PC-9 (cell line): ENCODE results near the gene TMPRSS9. TPM values are rescaled to one million over a fixed set of nuclear protein-coding genes. Genes with fewer than 3 reads are reported as not detected.

Experiments
- BruUV-seq: library from RNA; stranded (reverse); fragments of 400-500 nt; replicated peaks from 2 replicates; lab custom pipeline; 2021; lab: Mats Ljungman, UMichigan
- CTCF ChIA-PET: fragments of 300-600 bp; sonication (Branson Sonifier 250); formaldehyde crosslinking; loops from one replicate; lab custom pipeline; 2022; ENCODE audit warnings: antibody characterized with exemption; lab: Charles Lee
- POLR2A ChIA-PET: fragments of 300-600 bp; sonication (Branson Sonifier 250); formaldehyde crosslinking; loops from one replicate; lab custom pipeline; 2022; ENCODE audit warnings: antibody characterized with exemption; ENCODE audit not compliant: unreplicated experiment; lab: Charles Lee
- DNase-seq, 2 experiments: peaks; one replicate each; pipeline versions ENCODE4 v3.0.0 to v3.0.0-alpha.2; 2015 to 2022; ENCODE audit warnings: mixed read lengths in 1 of 2
- H2AFZ ChIP-seq: fragments of 200-600 bp; sonication (generic); 2 replicates; pipeline ENCODE4 v1.8.1; 2017; ENCODE audit warnings: antibody characterized with exemption
- H3F3A ChIP-seq: fragments of 200-600 bp; sonication (generic); 2 replicates; pipeline ENCODE4 v1.8.1; 2017; ENCODE audit warnings: antibody characterized with exemption, mild to moderate bottlenecking, low read depth; ENCODE audit not compliant: insufficient read depth
- H3K27ac ChIP-seq: fragments of 200-600 bp; sonication (generic); 2 replicates; pipeline ENCODE4 v1.6.1; 2016; ENCODE audit warnings: mixed run types
- H3K27me3 ChIP-seq: fragments of 200-600 bp; sonication (generic); 2 replicates; pipeline ENCODE4 v1.6.1; 2016; ENCODE audit warnings: low read depth, mixed run types; ENCODE audit not compliant: insufficient read depth
- H3K36me3 ChIP-seq: fragments of 200-600 bp; sonication (generic); 2 replicates; pipeline ENCODE4 v1.6.1; 2016; ENCODE audit warnings: low read depth, mixed run types
- H3K4me1 ChIP-seq: fragments of 200-600 bp; sonication (generic); replicated peaks from 2 replicates; pipeline ENCODE4 v1.6.1; 2016; ENCODE audit warnings: mixed run types; ENCODE audit not compliant: insufficient read depth
- H3K4me2 ChIP-seq: fragments of 200-600 bp; sonication (generic); 2 replicates; pipeline ENCODE4 v1.6.1; 2017; ENCODE audit warnings: mixed run types
- H3K4me3 ChIP-seq: fragments of 200-600 bp; sonication (generic); 2 replicates; pipeline ENCODE4 v1.6.1; 2016; ENCODE audit warnings: mixed run types
- H3K79me2 ChIP-seq: fragments of 200-600 bp; sonication (generic); 2 replicates; pipeline ENCODE4 v1.6.1; 2017; ENCODE audit warnings: low read depth, mixed run types
- H3K9me2 ChIP-seq: fragments of 200-600 bp; sonication (generic); 2 replicates; pipeline ENCODE4 v1.8.1; 2017; ENCODE audit warnings: mild to moderate bottlenecking; ENCODE audit not compliant: insufficient read depth
- H3K9me3 ChIP-seq: fragments of 200-600 bp; sonication (generic); 2 replicates; pipeline ENCODE4 v1.8.1; 2016; ENCODE audit warnings: low read depth; ENCODE audit not compliant: insufficient read depth
- H4K20me1 ChIP-seq: fragments of 200-600 bp; sonication (generic); 2 replicates; pipeline ENCODE4 v1.8.1; 2017; ENCODE audit not compliant: insufficient read depth
- CTCF ChIP-seq: fragments of 200-600 bp; sonication (generic); conservative IDR thresholded peaks from 2 replicates; pipeline ENCODE4 v1.6.1; 2017; ENCODE audit warnings: mixed run types, antibody characterized with exemption, mild to moderate bottlenecking, moderate library complexity
- EZH2 ChIP-seq: fragments of 200-600 bp; sonication (generic); IDR thresholded peaks from 2 replicates; pipeline ENCODE4 v1.8.0; 2017; ENCODE audit warnings: antibody characterized with exemption, low read depth
- intact Hi-C: fragments of 100-400 bp; cut with micrococcal nuclease; formaldehyde crosslinking; loops from one replicate; pipeline ENCODE4 v1.10.0; 2022; ENCODE audit not compliant: unreplicated experiment
- total RNA-seq: library from RNA; stranded (reverse); gene quantifications from 2 replicates; pipeline ENCODE4 v1.2.3, GENCODE V29; 2021

Gene TMPRSS9
- total RNA-seq, 1 experiment from 2014 or later = 0.20 TPM

GRCh38 chr19:2451138-2451537 lies 91.1 kb downstream of the TMPRSS9 start:
- Histone ChIP-seq H3K27ac (no peak overlapping the region), H3K4me2 (no peak overlapping the region), H3K9me2 (no peaks in the 10 kb centered on the region), H3F3A (no peaks in the 10 kb centered on the region), H3K79me2 (peaks cover 70% of the 10 kb centered on the region), H3K9me3 (no peaks in the 10 kb centered on the region), H3K27me3 (no peaks in the 10 kb centered on the region), H4K20me1 (no peaks in the 10 kb centered on the region; the same call in none of the 2 replicates), H3K4me1 (no peaks in the 10 kb centered on the region), H3K4me3 (no peak overlapping the region), H2AFZ (no peak overlapping the region), H3K36me3 (no peaks in the 10 kb centered on the region)
- no TSS peak for BruUV-seq
- no peak for TF ChIP-seq CTCF
- no peak for TF ChIP-seq EZH2
- POLR2A ChIA-PET = no interaction called here
- intact Hi-C loops = no loop called here
- DNase-seq = no peak
- CTCF ChIA-PET = no interaction called here

GRCh38 chr19:2451741-2452140 lies 91.7 kb downstream of the TMPRSS9 start:
- H3K4me2 ChIP-seq = no peak overlapping the region
- H3K27ac ChIP-seq = no peak overlapping the region
- no peaks in the 10 kb centered on the region for H3K9me3 ChIP-seq
- no TSS peak for BruUV-seq
- no peaks in the 10 kb centered on the region for H3K9me2 ChIP-seq
- no peaks in the 10 kb centered on the region; the same call in none of the 2 replicates for H4K20me1 ChIP-seq
- no peak for DNase-seq
- H3F3A ChIP-seq = no peaks in the 10 kb centered on the region
- ChIA-PET POLR2A (no interaction called here), CTCF (no interaction called here)
- no peak overlapping the region for H2AFZ ChIP-seq
- no peak overlapping the region for H3K4me3 ChIP-seq
- H3K27me3 ChIP-seq = no peaks in the 10 kb centered on the region
- TF ChIP-seq EZH2 = no peak
- TF ChIP-seq CTCF = no peak
- no peaks in the 10 kb centered on the region for H3K4me1 ChIP-seq
- H3K36me3 ChIP-seq = no peaks in the 10 kb centered on the region
- H3K79me2 ChIP-seq = peaks cover 70% of the 10 kb centered on the region
- intact Hi-C loops = no loop called here

- H3K9me2 ChIP-seq = no peaks in the 10 kb centered on the region
- no peaks in the 10 kb centered on the region for H3K4me1 ChIP-seq
- no peak for DNase-seq
- no peak overlapping the region for H3K4me2 ChIP-seq
- H3K79me2 ChIP-seq = peaks cover 56% of the 10 kb centered on the region
- no peak for TF ChIP-seq CTCF
- TF ChIP-seq EZH2 = no peak
- POLR2A ChIA-PET = no interaction called here
- CTCF ChIA-PET = interaction anchor here (0.6 kb wide), 2 partner anchors 14 to 26 kb away, joined by 3 to 5 read pairs; no protein-coding TSS in a partner anchor
- H3K27ac ChIP-seq = no peak overlapping the region
- no TSS peak for BruUV-seq
- intact Hi-C loops = no loop called here
- no peaks in the 10 kb centered on the region; the same call in 1 of the 2 replicates for H4K20me1 ChIP-seq
- H3K9me3 ChIP-seq = no peaks in the 10 kb centered on the region
- H3K4me3 ChIP-seq = no peak overlapping the region
- no peak overlapping the region for H2AFZ ChIP-seq
- no peaks in the 10 kb centered on the region for H3K27me3 ChIP-seq
- H3K36me3 ChIP-seq = no peaks in the 10 kb centered on the region
- peaks cover 8% of the 10 kb centered on the region; the same call in 1 of the 2 replicates for H3F3A ChIP-seq
Observed at GRCh38 chr19:2453431-2454025, 93.5 kb downstream of the TMPRSS9 start.
